Stimulated activated CD8-positive, alpha-beta memory T cell treated with anti-CD3 and anti-CD28 coated beads, Interleukin-15, amount 100 ng/mL, for 24 hours (primary cell): ENCODE data around the gene RRP1.
A peak's percentile ranks its signal among the peaks of the same experiment; 100 is the strongest.

Source experiments
- DNase-seq: peaks from one replicate; pipeline ENCODE4 v3.0.0-alpha.2; 2020; ENCODE audit warnings: low read depth

RRP1 gene

GRCh38 chr21:43801006-43801783 is 11.8 kb downstream of the RRP1 start:
- DNase-seq, result no peak

GRCh38 chr21:43802713-43803313 is 13.4 kb downstream of the RRP1 start:
- DNase-seq, result no peak

- DNase-seq, result no peak
These were observed 14.4 kb downstream of the RRP1 start for GRCh38 chr21:43803558-43804300.

GRCh38 chr21:43805275-43805800 is 16.0 kb downstream of the RRP1 start:
- no peak for DNase-seq

- DNase-seq, result no peak
These were observed 16.8 kb downstream of the RRP1 start for GRCh38 chr21:43806017-43806710.

- DNase-seq, result no peak
These were observed 19.0 kb downstream of the RRP1 start for GRCh38 chr21:43808367-43808766.

GRCh38 chr21:43808832-43809251 is 19.5 kb downstream of the RRP1 start:
- no peak for DNase-seq

GRCh38 chr21:43809346-43809799 is 20.0 kb downstream of the RRP1 start:
- DNase-seq, result no peak

GRCh38 chr21:43809853-43810504 is 20.6 kb downstream of the RRP1 start:
- DNase-seq, result no peak

GRCh38 chr21:43810505-43811261 is 21.3 kb downstream of the RRP1 start:
- peak; percentile 84 for DNase-seq

- no peak for DNase-seq
These were observed 22.1 kb downstream of the RRP1 start for GRCh38 chr21:43811262-43812105.

- no peak for DNase-seq
These were observed 22.9 kb downstream of the RRP1 start for GRCh38 chr21:43812139-43812821.

GRCh38 chr21:43812957-43813655 is 23.7 kb downstream of the RRP1 start:
- no peak for DNase-seq

- no peak for DNase-seq
These were observed 24.2 kb downstream of the RRP1 start for GRCh38 chr21:43813656-43813980.

GRCh38 chr21:43814215-43815106 is 25.1 kb downstream of the RRP1 start:
- no peak for DNase-seq

GRCh38 chr21:43815107-43815613 is 25.8 kb downstream of the RRP1 start:
- no peak for DNase-seq

- no peak for DNase-seq
These were observed 26.6 kb downstream of the RRP1 start for GRCh38 chr21:43815991-43816390.
